Measurements from ENCODE around the gene FAF1.

Gene FAF1

DNA sequence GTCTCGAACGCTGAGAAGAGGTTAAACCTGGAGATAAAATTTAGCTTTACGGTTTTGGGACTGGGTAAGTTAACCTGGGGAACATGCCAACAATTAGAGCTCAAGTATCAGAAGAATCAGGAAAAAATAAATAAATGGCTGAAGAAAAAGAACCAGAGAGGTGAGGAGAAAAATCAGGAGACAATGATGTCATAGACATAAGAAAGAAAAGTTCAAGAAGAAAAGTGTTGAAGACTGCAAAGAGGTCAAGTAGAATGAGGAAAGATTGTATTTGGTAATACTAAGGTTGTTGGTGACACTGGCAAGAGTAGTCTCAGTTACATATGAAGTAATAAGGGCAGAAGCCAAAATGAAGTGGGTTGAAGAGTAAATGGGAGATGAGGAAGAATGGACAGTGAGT lies 36.0 kb upstream of the FAF1 start:
- no peak for DNase-seq
- TF ChIP-seq CTCF (IDR thresholded peaks at IDR 0.05; ENCODE audit: low read depth, low read length) = no peak
- Histone ChIP-seq H3K4me3 (ENCODE audit: low read depth, low read length) (no peak overlapping the region), H3K27me3 (ENCODE audit: insufficient read depth, low read depth, severe bottlenecking) (no peaks in the 10 kb centered on the region), H3K27ac (no peak overlapping the region), H3K9me3 (ENCODE audit: severe bottlenecking) (peaks cover 2% of the 10 kb centered on the region), H3K36me3 (no peaks in the 10 kb centered on the region; the same call in none of the 2 replicates)

DNA sequence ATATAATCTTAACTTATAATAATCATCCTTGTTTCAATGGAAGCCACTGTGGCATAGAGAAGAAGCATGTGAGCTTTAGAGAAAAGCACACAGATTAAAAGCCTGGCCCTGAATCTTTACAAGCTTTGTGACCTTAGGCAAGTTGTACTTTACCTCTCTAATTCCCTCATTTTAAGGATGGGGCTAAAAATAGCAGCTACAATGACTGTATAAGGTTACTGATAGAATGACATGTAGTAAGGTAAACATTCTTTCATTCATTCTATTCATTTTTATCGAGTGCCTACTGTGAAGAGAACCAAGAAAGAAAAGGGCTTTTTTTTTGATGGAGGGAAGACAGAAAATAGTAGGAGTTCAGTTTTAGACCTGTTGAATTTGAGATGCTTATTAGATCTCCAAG lies 35.6 kb upstream of the FAF1 start:
- Histone ChIP-seq H3K9me3 (ENCODE audit: severe bottlenecking) (peaks cover 2% of the 10 kb centered on the region), H3K27me3 (ENCODE audit: insufficient read depth, low read depth, severe bottlenecking) (no peaks in the 10 kb centered on the region), H3K4me3 (ENCODE audit: low read depth, low read length) (no peak overlapping the region), H3K36me3 (no peaks in the 10 kb centered on the region; the same call in none of the 2 replicates), H3K27ac (no peak overlapping the region)
- DNase-seq = no peak
- no peak for TF ChIP-seq CTCF (IDR thresholded peaks at IDR 0.05; ENCODE audit: low read depth, low read length)

- Histone ChIP-seq H3K27ac (no peak overlapping the region), H3K9me3 (ENCODE audit: severe bottlenecking) (peaks cover 2% of the 10 kb centered on the region), H3K27me3 (ENCODE audit: insufficient read depth, low read depth, severe bottlenecking) (no peaks in the 10 kb centered on the region), H3K36me3 (no peaks in the 10 kb centered on the region; the same call in none of the 2 replicates), H3K4me3 (ENCODE audit: low read depth, low read length) (no peak overlapping the region)
- DNase-seq = no peak
- no peak for TF ChIP-seq CTCF (IDR thresholded peaks at IDR 0.05; ENCODE audit: low read depth, low read length)
These were observed 34.9 kb upstream of the FAF1 start for GRCh38 chr1:50994997-50995396.

- DNase-seq = no peak
- H3K4me3 ChIP-seq (ENCODE audit: low read depth, low read length) = no peak overlapping the region
- H3K27me3 ChIP-seq (ENCODE audit: insufficient read depth, low read depth, severe bottlenecking) = no peaks in the 10 kb centered on the region
- peaks cover 2% of the 10 kb centered on the region for H3K9me3 ChIP-seq (ENCODE audit: severe bottlenecking)
- H3K36me3 ChIP-seq = no peaks in the 10 kb centered on the region; the same call in none of the 2 replicates
- TF ChIP-seq CTCF (IDR thresholded peaks at IDR 0.05; ENCODE audit: low read depth, low read length) = no peak
- no peak overlapping the region for H3K27ac ChIP-seq
These were observed 33.6 kb upstream of the FAF1 start for GRCh38 chr1:50993645-50994044.

DNA sequence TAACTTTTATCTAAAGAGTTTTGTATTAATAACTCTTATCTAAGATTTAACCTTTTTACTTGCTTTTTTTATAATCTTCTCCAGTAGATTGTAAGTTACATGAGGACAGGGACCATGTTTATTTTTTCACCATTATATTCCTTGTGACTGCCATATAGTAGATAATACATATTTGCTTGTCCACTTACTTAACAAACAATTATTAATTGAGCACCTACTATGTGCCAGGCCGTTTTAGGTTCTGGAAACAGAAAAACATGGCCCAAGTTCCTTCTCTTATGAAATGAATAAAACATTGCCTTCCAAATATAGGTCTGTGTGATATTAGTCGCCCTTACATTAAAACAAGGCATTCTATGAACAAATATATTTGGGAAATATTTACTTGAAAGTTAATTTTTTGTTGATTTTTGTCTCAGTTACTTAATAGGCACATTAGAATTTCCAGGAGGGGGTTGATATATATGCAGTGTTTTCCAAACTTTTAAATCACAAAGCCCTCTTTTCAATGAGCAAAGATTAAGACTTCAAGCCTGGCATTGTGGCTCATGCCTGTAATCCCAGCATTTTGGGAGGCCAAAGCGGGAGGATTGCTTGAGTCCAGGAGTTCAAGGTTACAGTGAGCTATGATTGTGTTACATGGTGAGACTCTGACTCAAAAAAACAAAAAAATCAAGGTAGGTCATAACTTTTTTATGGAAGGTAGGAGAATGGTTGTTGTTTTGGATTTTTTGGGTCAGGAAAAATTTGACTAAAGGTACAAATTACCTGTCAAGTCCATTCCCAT lies 32.7 kb upstream of the FAF1 start:
- Histone ChIP-seq H3K36me3 (no peaks in the 10 kb centered on the region; the same call in none of the 2 replicates), H3K27me3 (ENCODE audit: insufficient read depth, low read depth, severe bottlenecking) (no peaks in the 10 kb centered on the region)

More for the DNA sequence above, 32.7 kb upstream of the FAF1 start:
- Histone ChIP-seq H3K9me3 (ENCODE audit: severe bottlenecking) (peaks cover 2% of the 10 kb centered on the region), H3K4me3 (ENCODE audit: low read depth, low read length) (no peak overlapping the region), H3K27ac (no peak overlapping the region)
- DNase-seq = no peak
- TF ChIP-seq CTCF (IDR thresholded peaks at IDR 0.05; ENCODE audit: low read depth, low read length) = no peak
